Esophagus squamous epithelium (tissue), 4 donors: ENCODE results near the gene SPINT1.

Experiments
- POLR2A ChIP-seq, 4 donors: fragments of 450-650 bp; IDR thresholded peaks; one replicate each; pipeline ENCODE4 v1.6.1; 2017; ENCODE audit warnings: antibody characterized with exemption in 4 of 4, mild to moderate bottlenecking in 4 of 4, moderate library complexity in 3 of 4
- TF ChIP-seq, protein P1 (sequence below), 6 experiments: fragments of 450-650 bp in 4 of 6; fragments of 200-600 bp in 2 of 6; sonication (generic) in 2 of 6; IDR thresholded peaks; one replicate each; pipeline ENCODE4 v1.5.1; 2016 to 2019; ENCODE audit warnings: antibody characterized with exemption in 6 of 6, mild to moderate bottlenecking in 4 of 6, moderate library complexity in 4 of 6

- TF ChIP-seq, protein P1, sequence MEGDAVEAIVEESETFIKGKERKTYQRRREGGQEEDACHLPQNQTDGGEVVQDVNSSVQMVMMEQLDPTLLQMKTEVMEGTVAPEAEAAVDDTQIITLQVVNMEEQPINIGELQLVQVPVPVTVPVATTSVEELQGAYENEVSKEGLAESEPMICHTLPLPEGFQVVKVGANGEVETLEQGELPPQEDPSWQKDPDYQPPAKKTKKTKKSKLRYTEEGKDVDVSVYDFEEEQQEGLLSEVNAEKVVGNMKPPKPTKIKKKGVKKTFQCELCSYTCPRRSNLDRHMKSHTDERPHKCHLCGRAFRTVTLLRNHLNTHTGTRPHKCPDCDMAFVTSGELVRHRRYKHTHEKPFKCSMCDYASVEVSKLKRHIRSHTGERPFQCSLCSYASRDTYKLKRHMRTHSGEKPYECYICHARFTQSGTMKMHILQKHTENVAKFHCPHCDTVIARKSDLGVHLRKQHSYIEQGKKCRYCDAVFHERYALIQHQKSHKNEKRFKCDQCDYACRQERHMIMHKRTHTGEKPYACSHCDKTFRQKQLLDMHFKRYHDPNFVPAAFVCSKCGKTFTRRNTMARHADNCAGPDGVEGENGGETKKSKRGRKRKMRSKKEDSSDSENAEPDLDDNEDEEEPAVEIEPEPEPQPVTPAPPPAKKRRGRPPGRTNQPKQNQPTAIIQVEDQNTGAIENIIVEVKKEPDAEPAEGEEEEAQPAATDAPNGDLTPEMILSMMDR (IDR thresholded peaks at IDR 0.05), result no peak
- no peak for TF ChIP-seq POLR2A (IDR thresholded peaks at IDR 0.05)
These were observed 34.9 kb downstream of the SPINT1 start for GRCh38 chr15:40878785-40879184.
